Gastrocnemius medialis (tissue), 4 donors: ENCODE measurements around the gene PARD6G. TPM values are rescaled to one million over a fixed set of nuclear protein-coding genes. Genes with fewer than 3 reads are reported as not detected.

ENCODE experiments used
- ATAC-seq, 2 donors: fragments of 150-250 bp; one replicate each; pipeline ENCODE4 v1.9.1; 2016
- DNase-seq, 2 donors: peaks; one replicate each; pipeline ENCODE4 v3.0.0-alpha.2; 2019
- H3K27ac ChIP-seq, 4 donors: fragments of 200-600 bp; sonication (generic); 1 replicate in 1 of 4; 2 replicates in 3 of 4; pipeline ENCODE4 v1.5.1; 2016 to 2018; ENCODE audit warnings: mild to moderate bottlenecking in 2 of 4, moderate library complexity in 1 of 4
- H3K27me3 ChIP-seq, 3 donors: fragments of 200-600 bp; sonication (generic) in 2 of 3; 1 replicate in 1 of 3; 2 replicates in 2 of 3; pipeline versions ENCODE4 v1.5.1 to v1.6.0; 2016 to 2019; ENCODE audit warnings: mild to moderate bottlenecking in 1 of 3, moderate library complexity in 1 of 3
- H3K36me3 ChIP-seq, 2 donors: fragments of 200-600 bp; sonication (generic) in 1 of 2; one replicate each; pipeline ENCODE4 v1.5.1; 2017 to 2018
- H3K4me1 ChIP-seq, 2 donors: fragments of 200-600 bp; sonication (generic) in 1 of 2; one replicate each; pipeline ENCODE4 v1.5.1; 2016 to 2017; ENCODE audit warnings: mild to moderate bottlenecking in 2 of 2
- H3K4me3 ChIP-seq, 4 donors: fragments of 200-600 bp; sonication (generic) in 3 of 4; 1 replicate in 1 of 4; 2 replicates in 3 of 4; pipeline ENCODE4 v1.5.1; 2016 to 2019; ENCODE audit warnings: mild to moderate bottlenecking in 2 of 4
- H3K9me3 ChIP-seq, 3 donors: fragments of 200-600 bp; sonication (generic) in 2 of 3; 1 replicate in 1 of 3; 2 replicates in 2 of 3; pipeline ENCODE4 v1.5.1; 2016 to 2019
- POLR2A ChIP-seq, 2 donors: fragments of 450-650 bp; IDR thresholded peaks; one replicate each; pipeline ENCODE4 v1.6.1; 2017; ENCODE audit warnings: antibody characterized with exemption in 2 of 2, mild to moderate bottlenecking in 2 of 2, moderate library complexity in 2 of 2
- in situ Hi-C, 4 donors: fragments of 200-750 bp; cut with MboI; loops; one replicate each; pipeline versions ENCODE4 v1.15.0 to v1.8.0; 2017; ENCODE audit warnings: low sequenced_read_pairs in 4 of 4
- intact Hi-C: fragments of 100-400 bp; cut with DNase I; formaldehyde crosslinking; loops from one replicate; pipeline ENCODE4 v1.15.1; 2023; ENCODE audit warnings: low total_unique reads
- total RNA-seq, 4 donors: library from RNA; depleted of rRNA; stranded (reverse); fragments of >200 nt; gene quantifications; one replicate each; pipeline versions ENCODE4 v1.1.0 to v1.2.3, GENCODE V29; 2016
- TF ChIP-seq, protein P1 (sequence below), 5 experiments: fragments of 450-650 bp in 3 of 5; fragments of 200-600 bp in 2 of 5; sonication (generic) in 2 of 5; IDR thresholded peaks in 4 of 5; conservative IDR thresholded peaks in 1 of 5; 1 replicate in 4 of 5; 2 replicates in 1 of 5; pipeline ENCODE4 v1.5.1; 2016 to 2019; ENCODE audit warnings: antibody characterized with exemption in 5 of 5, mild to moderate bottlenecking in 3 of 5, moderate library complexity in 3 of 5

PARD6G gene
- total RNA-seq, 4 donors from 2014 or later = 0.39 to 9.2 (median 0.48) TPM

DNA sequence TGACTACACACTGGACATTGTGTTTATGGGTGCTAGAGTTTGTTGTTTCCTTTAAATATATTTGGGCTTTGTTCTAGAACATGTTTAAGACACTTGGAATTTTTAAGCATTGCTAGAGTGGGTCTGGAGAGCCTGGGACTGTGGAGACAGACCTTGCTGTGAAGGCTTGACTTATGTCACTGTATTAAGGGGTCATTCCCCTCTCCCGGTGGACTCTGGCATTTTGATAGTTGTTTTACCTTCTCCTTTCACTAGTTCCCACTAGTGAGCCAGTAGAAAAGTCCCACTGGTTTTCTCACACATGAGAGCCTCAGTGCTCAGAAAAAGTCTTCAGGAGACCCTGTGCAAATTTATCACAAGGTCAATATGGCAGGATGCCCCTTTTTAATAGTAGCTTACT lies 119.7 kb downstream of the PARD6G start:
- DNase-seq (no peak), ATAC-seq (no peak)
- Histone ChIP-seq H3K27ac (no peak overlapping the region), H3K36me3 (no peaks in the 10 kb centered on the region), H3K27me3 (no peaks in the 10 kb centered on the region), H3K4me1 (no peaks in the 10 kb centered on the region), H3K9me3 (no peaks in the 10 kb centered on the region), H3K4me3 (no peak overlapping the region)
- intact Hi-C loops = no loop called here
- in situ Hi-C loops = no loop called here
- TF ChIP-seq, protein P1, sequence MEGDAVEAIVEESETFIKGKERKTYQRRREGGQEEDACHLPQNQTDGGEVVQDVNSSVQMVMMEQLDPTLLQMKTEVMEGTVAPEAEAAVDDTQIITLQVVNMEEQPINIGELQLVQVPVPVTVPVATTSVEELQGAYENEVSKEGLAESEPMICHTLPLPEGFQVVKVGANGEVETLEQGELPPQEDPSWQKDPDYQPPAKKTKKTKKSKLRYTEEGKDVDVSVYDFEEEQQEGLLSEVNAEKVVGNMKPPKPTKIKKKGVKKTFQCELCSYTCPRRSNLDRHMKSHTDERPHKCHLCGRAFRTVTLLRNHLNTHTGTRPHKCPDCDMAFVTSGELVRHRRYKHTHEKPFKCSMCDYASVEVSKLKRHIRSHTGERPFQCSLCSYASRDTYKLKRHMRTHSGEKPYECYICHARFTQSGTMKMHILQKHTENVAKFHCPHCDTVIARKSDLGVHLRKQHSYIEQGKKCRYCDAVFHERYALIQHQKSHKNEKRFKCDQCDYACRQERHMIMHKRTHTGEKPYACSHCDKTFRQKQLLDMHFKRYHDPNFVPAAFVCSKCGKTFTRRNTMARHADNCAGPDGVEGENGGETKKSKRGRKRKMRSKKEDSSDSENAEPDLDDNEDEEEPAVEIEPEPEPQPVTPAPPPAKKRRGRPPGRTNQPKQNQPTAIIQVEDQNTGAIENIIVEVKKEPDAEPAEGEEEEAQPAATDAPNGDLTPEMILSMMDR (IDR thresholded peaks at IDR 0.05 in 4 of 5, conservative IDR thresholded peaks at IDR 0.05 in 1 of 5) = no peak

GRCh38 chr18:80126797-80127196 lies 120.5 kb downstream of the PARD6G start:
- ATAC-seq (no peak), DNase-seq (no peak)
- in situ Hi-C loops = no loop called here
- Histone ChIP-seq H3K9me3 (no peaks in the 10 kb centered on the region), H3K4me3 (no peak overlapping the region), H3K27me3 (no peaks in the 10 kb centered on the region), H3K4me1 (no peaks in the 10 kb centered on the region), H3K36me3 (no peaks in the 10 kb centered on the region), H3K27ac (no peak overlapping the region)
- intact Hi-C loops = no loop called here
- TF ChIP-seq POLR2A (IDR thresholded peaks at IDR 0.05) = no peak
- TF ChIP-seq, protein P1 (IDR thresholded peaks at IDR 0.05 in 4 of 5, conservative IDR thresholded peaks at IDR 0.05 in 1 of 5) = no peak

- Histone ChIP-seq H3K27me3 (no peaks in the 10 kb centered on the region), H3K4me3 (no peak overlapping the region), H3K9me3 (no peaks in the 10 kb centered on the region), H3K4me1 (no peaks in the 10 kb centered on the region), H3K36me3 (no peaks in the 10 kb centered on the region), H3K27ac (no peak overlapping the region)
- TF ChIP-seq, protein P1 (IDR thresholded peaks at IDR 0.05 in 4 of 5, conservative IDR thresholded peaks at IDR 0.05 in 1 of 5) = no peak
- TF ChIP-seq POLR2A (IDR thresholded peaks at IDR 0.05) = no peak
- DNase-seq (no peak), ATAC-seq (no peak)
- in situ Hi-C loops = no loop called here
- intact Hi-C loops = no loop called here
Measured at GRCh38 chr18:80124131-80124530, 123.2 kb downstream of the PARD6G start.

DNA sequence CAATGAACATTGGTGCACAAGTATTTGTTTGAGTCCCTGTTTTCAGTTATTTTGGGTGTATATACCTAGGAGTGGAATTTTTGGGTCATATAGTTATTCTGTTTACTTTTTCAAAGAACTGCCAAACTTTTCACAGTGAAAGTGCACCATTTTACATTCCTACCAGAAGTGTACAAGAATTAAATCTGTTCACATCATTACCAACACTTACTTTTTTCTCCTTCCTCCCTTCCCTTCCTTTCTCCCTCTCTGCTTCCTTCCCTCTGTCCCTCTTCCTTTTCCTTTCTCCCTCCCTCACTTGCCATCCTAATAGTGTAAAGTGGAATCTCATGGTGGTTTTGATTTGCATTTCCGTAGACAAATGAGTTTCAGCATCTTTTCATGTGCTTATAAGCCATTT lies 126.4 kb downstream of the PARD6G start:
- DNase-seq = no peak
- Histone ChIP-seq H3K9me3 (no peaks in the 10 kb centered on the region), H3K4me3 (no peak overlapping the region), H3K36me3 (peaks cover 0 to 6% of the 10 kb centered on the region in 2 donors), H3K4me1 (no peaks in the 10 kb centered on the region), H3K27ac (no peak overlapping the region), H3K27me3 (no peaks in the 10 kb centered on the region)
- no peak for ATAC-seq
- intact Hi-C loops (no loop called here), in situ Hi-C loops (no loop called here)
- TF ChIP-seq POLR2A (IDR thresholded peaks at IDR 0.05) = no peak
- TF ChIP-seq, protein P1 (IDR thresholded peaks at IDR 0.05 in 4 of 5, conservative IDR thresholded peaks at IDR 0.05 in 1 of 5) = no peak

GRCh38 chr18:80119111-80119510 lies 128.2 kb downstream of the PARD6G start:
- ATAC-seq (no peak), DNase-seq (no peak)
- H3K9me3 ChIP-seq = no peaks in the 10 kb centered on the region
- in situ Hi-C loops = no loop called here
- H3K36me3 ChIP-seq = peaks cover 0 to 6% of the 10 kb centered on the region in 2 donors
- H3K4me1 ChIP-seq = no peaks in the 10 kb centered on the region
- H3K27me3 ChIP-seq = no peaks in the 10 kb centered on the region
- H3K4me3 ChIP-seq = no peak overlapping the region
- TF ChIP-seq POLR2A (IDR thresholded peaks at IDR 0.05) = no peak
- TF ChIP-seq, protein P1 (IDR thresholded peaks at IDR 0.05 in 4 of 5, conservative IDR thresholded peaks at IDR 0.05 in 1 of 5) = no peak
- no peak overlapping the region for H3K27ac ChIP-seq
- intact Hi-C loops = no loop called here
